ENCODE measurements around the gene ENTPD6. TPM values are rescaled to one million over a fixed set of nuclear protein-coding genes. Genes with fewer than 3 reads are reported as not detected.

The ENTPD6 gene
- total RNA-seq, 3 donors from 2014 or later = 45.8 to 77.6 (median 71.1) TPM

- TF ChIP-seq, protein P1, sequence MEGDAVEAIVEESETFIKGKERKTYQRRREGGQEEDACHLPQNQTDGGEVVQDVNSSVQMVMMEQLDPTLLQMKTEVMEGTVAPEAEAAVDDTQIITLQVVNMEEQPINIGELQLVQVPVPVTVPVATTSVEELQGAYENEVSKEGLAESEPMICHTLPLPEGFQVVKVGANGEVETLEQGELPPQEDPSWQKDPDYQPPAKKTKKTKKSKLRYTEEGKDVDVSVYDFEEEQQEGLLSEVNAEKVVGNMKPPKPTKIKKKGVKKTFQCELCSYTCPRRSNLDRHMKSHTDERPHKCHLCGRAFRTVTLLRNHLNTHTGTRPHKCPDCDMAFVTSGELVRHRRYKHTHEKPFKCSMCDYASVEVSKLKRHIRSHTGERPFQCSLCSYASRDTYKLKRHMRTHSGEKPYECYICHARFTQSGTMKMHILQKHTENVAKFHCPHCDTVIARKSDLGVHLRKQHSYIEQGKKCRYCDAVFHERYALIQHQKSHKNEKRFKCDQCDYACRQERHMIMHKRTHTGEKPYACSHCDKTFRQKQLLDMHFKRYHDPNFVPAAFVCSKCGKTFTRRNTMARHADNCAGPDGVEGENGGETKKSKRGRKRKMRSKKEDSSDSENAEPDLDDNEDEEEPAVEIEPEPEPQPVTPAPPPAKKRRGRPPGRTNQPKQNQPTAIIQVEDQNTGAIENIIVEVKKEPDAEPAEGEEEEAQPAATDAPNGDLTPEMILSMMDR (IDR thresholded peaks at IDR 0.05) = no peak
- TF ChIP-seq POLR2AphosphoS5 (IDR thresholded peaks at IDR 0.05) = no peak
- TF ChIP-seq POLR2A (IDR thresholded peaks at IDR 0.05) = no peak
- peak in 1 of 2 donors; percentile 79 for DNase-seq (ENCODE audit: low spot score in 2 of 2)
These were observed 9.2 kb downstream of the ENTPD6 start for GRCh38 chr20:25204550-25205276.

GRCh38 chr20:25205277-25206062 lies 10.0 kb downstream of the ENTPD6 start:
- peaks cover 0 to 4% of the 10 kb centered on the region in 2 donors for H3K4me1 ChIP-seq
- H3K9me3 ChIP-seq = no peaks in the 10 kb centered on the region
- DNase-seq (ENCODE audit: low spot score in 2 of 2) = no peak
- H3K4me3 ChIP-seq = peak overlapping the region in 1 of 3 donors; percentile 3
- H3K27me3 ChIP-seq = no peaks in the 10 kb centered on the region
- peak overlapping the region; percentile 69 to 76 for H3K27ac ChIP-seq
- no peaks in the 10 kb centered on the region for H3K36me3 ChIP-seq
- TF ChIP-seq POLR2AphosphoS5 (IDR thresholded peaks at IDR 0.05) = peak in 1 of 3 donors; percentile 19
- TF ChIP-seq POLR2A (IDR thresholded peaks at IDR 0.05) = no peak
- TF ChIP-seq, protein P1 (IDR thresholded peaks at IDR 0.05) = no peak
- intact Hi-C loops (cut with DNase I; ENCODE audit: low total_unique reads) = no loop called here

More at GRCh38 chr20:25204550-25205276, 9.2 kb downstream of the ENTPD6 start:
- Histone ChIP-seq H3K4me1 (peaks cover 0 to 4% of the 10 kb centered on the region in 2 donors), H3K27ac (peak overlapping the region; percentile 69 to 76), H3K36me3 (no peaks in the 10 kb centered on the region), H3K27me3 (no peaks in the 10 kb centered on the region), H3K4me3 (no peak overlapping the region), H3K9me3 (no peaks in the 10 kb centered on the region)
- intact Hi-C loops (cut with DNase I; ENCODE audit: low total_unique reads) = no loop called here

- H3K4me1 ChIP-seq = peaks cover 0 to 4% of the 10 kb centered on the region in 2 donors
- H3K9me3 ChIP-seq = no peaks in the 10 kb centered on the region
- intact Hi-C loops (cut with DNase I; ENCODE audit: low total_unique reads) = no loop called here
- H3K27me3 ChIP-seq = no peaks in the 10 kb centered on the region
- peak overlapping the region in 1 of 3 donors; percentile 3 for H3K4me3 ChIP-seq
- H3K36me3 ChIP-seq = no peaks in the 10 kb centered on the region
- H3K27ac ChIP-seq = peak overlapping the region; percentile 69 to 76
- TF ChIP-seq, protein P1 (IDR thresholded peaks at IDR 0.05) = no peak
- TF ChIP-seq POLR2AphosphoS5 (IDR thresholded peaks at IDR 0.05) = no peak
- TF ChIP-seq POLR2A (IDR thresholded peaks at IDR 0.05) = no peak
- DNase-seq (ENCODE audit: low spot score in 2 of 2) = no peak
These were observed 10.5 kb downstream of the ENTPD6 start for GRCh38 chr20:25206063-25206403.

- Histone ChIP-seq H3K4me3 (no peak overlapping the region), H3K9me3 (no peaks in the 10 kb centered on the region), H3K4me1 (peaks cover 0 to 4% of the 10 kb centered on the region in 2 donors), H3K27ac (no peak overlapping the region), H3K27me3 (no peaks in the 10 kb centered on the region), H3K36me3 (no peaks in the 10 kb centered on the region)
- intact Hi-C loops (cut with DNase I; ENCODE audit: low total_unique reads) = no loop called here
- no peak for TF ChIP-seq POLR2AphosphoS5 (IDR thresholded peaks at IDR 0.05)
- no peak for TF ChIP-seq POLR2A (IDR thresholded peaks at IDR 0.05)
- TF ChIP-seq, protein P1 (IDR thresholded peaks at IDR 0.05) = no peak
- DNase-seq (ENCODE audit: low spot score in 2 of 2) = no peak
These were observed 11.0 kb downstream of the ENTPD6 start for GRCh38 chr20:25206548-25206947.

Data from breast epithelium (tissue), 4 donors.